HepG2 (cell line): ENCODE measurements around the gene OR10X1. TPM values are rescaled to one million over a fixed set of nuclear protein-coding genes. Genes with fewer than 3 reads are reported as not detected.

Experiments
- ATAC-seq: fragments of 200-7000 bp; cut with Tn5 transposase; 3 replicates; pipeline ENCODE4 v1.9.1; 2020; ENCODE audit warnings: mild to moderate bottlenecking, moderate library complexity
- BruUV-seq: library from RNA; stranded (reverse); fragments of 400-500 nt; replicated peaks from 2 replicates; lab custom pipeline; 2021; lab: Mats Ljungman, UMichigan
- CTCF ChIA-PET: fragments of 300-600 bp; formaldehyde crosslinking; extraction: SDS; loops from one replicate; lab custom pipeline; 2021; ENCODE audit warnings: low total read pairs, inconsistent platforms, low intra/inter-chr PET ratio; lab: Yijun Ruan, JAX
- POLR2A ChIA-PET: fragments of 350-600 bp; sonication (Branson Sonifier 250); formaldehyde crosslinking; loops from one replicate; lab custom pipeline; 2020; ENCODE audit warnings: antibody characterized with exemption, inconsistent platforms; lab: Yijun Ruan, JAX
- DNase-seq: peaks from one replicate; pipeline ENCODE4 v3.0.0-alpha.2; 2015; ENCODE audit warnings: low spot score
- FAIRE-seq: peaks from 3 replicates; lab custom pipeline; 2011; peaks lifted over from hg19 to GRCh38; lab: Jason Lieb, UNC
- H2AFZ ChIP-seq: one replicate; pipeline ENCODE4 v1.6.1; 2011; ENCODE audit warnings: low read length, inconsistent platforms
- H3K27ac ChIP-seq: fragments of 300-600 bp; 3 replicates; pipeline ENCODE4 v1.8.0; 2011; ENCODE audit warnings: mixed run types, mild to moderate bottlenecking, mixed read lengths, low read length, inconsistent platforms; ENCODE audit not compliant: insufficient read depth; ENCODE audit errors: extremely low read length
- H3K27me3 ChIP-seq, 2 experiments: fragments of 200-600 bp in 1 of 2; 2 replicates in 1 of 2; 3 replicates in 1 of 2; pipeline versions ENCODE4 v1.6.0 to v1.8.0; 2011; ENCODE audit warnings: low read length in 2 of 2, mild to moderate bottlenecking in 2 of 2, moderate library complexity in 2 of 2, inconsistent platforms in 1 of 2; ENCODE audit not compliant: insufficient read depth in 2 of 2, control insufficient read depth in 1 of 2
- H3K36me3 ChIP-seq, 2 experiments: fragments of 200-600 bp in 1 of 2; replicated peaks in 1 of 2; 2 replicates in 1 of 2; 3 replicates in 1 of 2; pipeline versions ENCODE4 v1.5.1 to v1.8.0; 2011; ENCODE audit warnings: low read length in 2 of 2, inconsistent platforms in 1 of 2; ENCODE audit not compliant: insufficient read depth in 2 of 2, control insufficient read depth in 1 of 2
- H3K4me1 ChIP-seq: 2 replicates; pipeline ENCODE4 v1.5.1; 2012; ENCODE audit warnings: low read length, inconsistent platforms; ENCODE audit not compliant: insufficient read depth
- H3K4me2 ChIP-seq: 2 replicates; pipeline ENCODE4 v1.6.0; 2011; ENCODE audit warnings: low read depth, low read length, inconsistent platforms
- H3K4me3 ChIP-seq, 3 experiments: fragments of 200-600 bp in 1 of 3; sonication (generic), shearing (Covaris generic) in 1 of 3; replicated peaks in 1 of 3; 2 replicates each; pipeline ENCODE4 v1.5.1; 2011 to 2016; ENCODE audit warnings: low read length in 3 of 3, inconsistent platforms in 2 of 3, low read depth in 2 of 3, mild to moderate bottlenecking in 2 of 3, control low read depth in 1 of 3, mixed read lengths in 1 of 3; ENCODE audit not compliant: insufficient read depth in 1 of 3
- H3K79me2 ChIP-seq: one replicate; pipeline ENCODE4 v1.6.1; 2011; ENCODE audit warnings: low read length, inconsistent platforms; ENCODE audit not compliant: insufficient read depth
- H3K9ac ChIP-seq: 2 replicates; pipeline ENCODE4 v1.6.0; 2011; ENCODE audit warnings: mild to moderate bottlenecking, low read depth, low read length, inconsistent platforms; ENCODE audit not compliant: insufficient read depth
- H3K9me3 ChIP-seq: 2 replicates; pipeline ENCODE4 v1.5.1; 2012; ENCODE audit warnings: mild to moderate bottlenecking, low read length
- H4K20me1 ChIP-seq: 2 replicates; pipeline ENCODE4 v1.6.0; 2011; ENCODE audit warnings: inconsistent platforms, mild to moderate bottlenecking, low read length, moderate library complexity; ENCODE audit not compliant: insufficient read depth
- BCL6 ChIP-seq: IDR thresholded peaks from 2 replicates; pipeline ENCODE4 v1.6.1; 2016; ENCODE audit warnings: missing genetic modification reagents, missing compliant biosample characterization
- CBFB ChIP-seq: sonication (generic); formaldehyde crosslinking; IDR thresholded peaks from 2 replicates; pipeline ENCODE4 v1.4.0; 2020; ENCODE audit warnings: missing genetic modification reagents
- DPF2 ChIP-seq: sonication (generic); formaldehyde crosslinking; IDR thresholded peaks from 2 replicates; pipeline ENCODE4 v1.4.0; 2020; ENCODE audit warnings: mild to moderate bottlenecking, low read depth, missing genetic modification reagents, borderline replicate concordance
- FOSL2 ChIP-seq: sonication (generic); formaldehyde crosslinking; IDR thresholded peaks from 2 replicates; pipeline ENCODE4 v1.4.0; 2020; ENCODE audit warnings: missing genetic modification reagents
- GTF2F1 ChIP-seq: fragments of 150-350 bp; IDR thresholded peaks from 2 replicates; pipeline ENCODE4 v1.6.1; 2014; ENCODE audit warnings: low read length
- HCFC1 ChIP-seq: fragments of 150-350 bp; IDR thresholded peaks from 2 replicates; pipeline ENCODE4 v1.6.1; 2014; ENCODE audit warnings: low read depth, low read length
- HNRNPH1 ChIP-seq: fragments of 200-400 bp; formaldehyde crosslinking; optimal IDR thresholded peaks from 2 replicates; pipeline ENCODE3; 2017; ENCODE audit warnings: mild to moderate bottlenecking, low read depth, low read length
- KMT2A ChIP-seq: sonication (generic); formaldehyde crosslinking; IDR thresholded peaks from 2 replicates; pipeline ENCODE4 v1.4.0; 2020; ENCODE audit warnings: missing genetic modification reagents
- MTA3 ChIP-seq: sonication (generic); formaldehyde crosslinking; IDR thresholded peaks from 2 replicates; pipeline ENCODE4 v1.4.0; 2020; ENCODE audit warnings: missing genetic modification reagents
- NFYB ChIP-seq: sonication (generic); formaldehyde crosslinking; IDR thresholded peaks from 2 replicates; pipeline ENCODE4 v1.4.0; 2020; ENCODE audit warnings: missing genetic modification reagents
- NKX3-1 ChIP-seq: sonication (generic); formaldehyde crosslinking; IDR thresholded peaks from 2 replicates; pipeline ENCODE4 v1.5.0; 2020; ENCODE audit warnings: missing genetic modification reagents
- PBX2 ChIP-seq: IDR thresholded peaks from 2 replicates; pipeline ENCODE4 v1.6.1; 2016; ENCODE audit warnings: control low read depth
- PHB2 ChIP-seq: fragments of 450-650 bp; IDR thresholded peaks from 2 replicates; pipeline ENCODE4 v1.6.1; 2018; ENCODE audit not compliant: partially characterized antibody
- SIN3B ChIP-seq: fragments of 150-350 bp; IDR thresholded peaks from 2 replicates; pipeline ENCODE4 v1.6.1; 2014; ENCODE audit warnings: low read length
- ZBED4 ChIP-seq: sonication (generic); formaldehyde crosslinking; IDR thresholded peaks from 2 replicates; pipeline ENCODE4 v1.4.0; 2020; ENCODE audit warnings: missing genetic modification reagents, borderline replicate concordance
- ZFP37 ChIP-seq: sonication (generic); formaldehyde crosslinking; IDR thresholded peaks from 2 replicates; pipeline ENCODE4 v1.4.0; 2020; ENCODE audit warnings: missing genetic modification reagents, borderline replicate concordance
- ZNF256 ChIP-seq: sonication (generic); formaldehyde crosslinking; conservative IDR thresholded peaks from 2 replicates; pipeline ENCODE4 v1.4.0; 2020; ENCODE audit warnings: missing genetic modification reagents
- ZNF460 ChIP-seq: sonication (generic); formaldehyde crosslinking; IDR thresholded peaks from 2 replicates; pipeline ENCODE4 v1.5.1; 2020; ENCODE audit warnings: missing genetic modification reagents, mild to moderate bottlenecking, borderline replicate concordance
- ZNF724P ChIP-seq: sonication (generic); formaldehyde crosslinking; IDR thresholded peaks from 2 replicates; pipeline ENCODE4 v1.8.0; 2022; ENCODE audit warnings: missing genetic modification reagents, borderline replicate concordance
- ZNF777 ChIP-seq: sonication (generic); formaldehyde crosslinking; IDR thresholded peaks from 2 replicates; pipeline ENCODE4 v1.4.0; 2020; ENCODE audit warnings: missing genetic modification reagents
- WGBS: methylation state at CpG from one replicate; pipeline ENCODE4 v1.1.6; 2017; ENCODE audit warnings: low lambda C conversion rate; 5-methylcytosine and 5-hydroxymethylcytosine counted together
- in situ Hi-C: cut with HindIII; loops from 2 replicates; pipeline ENCODE4 v1.10.0; 2017; ENCODE audit warnings: low pct_unique_long_range_greater_than_20kb; ENCODE audit not compliant: extremely low pct_ligation_motif_present
- intact Hi-C: fragments of 100-400 bp; cut with micrococcal nuclease; formaldehyde crosslinking; loops from one replicate; pipeline ENCODE4 v1.10.0; 2022; ENCODE audit not compliant: unreplicated experiment
- polyA plus RNA-seq, 8 experiments: library from polyadenylated mRNA; depleted of rRNA in 3 of 8; stranded (reverse) in 7 of 8; unstranded in 1 of 8; fragments of >200 nt; fragmentation: Illumina TruSeq in 4 of 8; extraction: Trizol in 4 of 8; gene quantifications; 2 replicates each; pipeline versions ENCODE4 v1.2.1 to v1.2.3, GENCODE V29; 2011 to 2016; ENCODE audit warnings: low read depth in 4 of 8, missing spikeins in 1 of 8, mixed read lengths in 1 of 8; ENCODE audit not compliant: insufficient read depth in 1 of 8
- total RNA-seq, 5 experiments: library from RNA; depleted of rRNA; stranded (reverse); fragments of >200 nt; fragmentation: Illumina TruSeq; extraction: Trizol; gene quantifications; 2 replicates each; pipeline ENCODE4 v1.2.3, GENCODE V29; 2016; ENCODE audit warnings: low read depth in 1 of 5

The OR10X1 gene
- total and polyA plus RNA-seq, 2 of the 13 experiments (the other 11 are each of a cell fraction or from before 2014, with no cell fraction given) = not detected

GRCh38 chr1:158586942-158587341 is 7.2 kb upstream of the OR10X1 start:
- BruUV-seq = no TSS peak
- in situ Hi-C loops = no loop called here
- no peaks in the 10 kb centered on the region for H3K79me2 ChIP-seq

GRCh38 chr1:158583962-158584361 is 4.3 kb upstream of the OR10X1 start:
- POLR2A ChIA-PET = no interaction called here
- no peaks in the 10 kb centered on the region for H3K4me1 ChIP-seq
- no peaks in the 10 kb centered on the region for H3K27me3 ChIP-seq
- H3K9me3 ChIP-seq = peaks cover 75% of the 10 kb centered on the region
- no peak overlapping the region for H3K27ac ChIP-seq
- H3K36me3 ChIP-seq = no peaks in the 10 kb centered on the region
- FAIRE-seq (no peak), DNase-seq (no peak), ATAC-seq (no peak)
- WGBS = 14% methylated on average over 4 of the region's 4 CpGs
- in situ Hi-C loops = no loop called here
- intact Hi-C loops = no loop called here
- H3K9ac ChIP-seq = no peak overlapping the region
- no peaks in the 10 kb centered on the region for H3K79me2 ChIP-seq
- no peaks in the 10 kb centered on the region for H4K20me1 ChIP-seq
- CTCF ChIA-PET = no interaction called here
- no peak overlapping the region for H3K4me2 ChIP-seq
- H2AFZ ChIP-seq = no peak overlapping the region
- BruUV-seq = no TSS peak
- H3K4me3 ChIP-seq = no peak overlapping the region
- no peak for TF ChIP-seq SIN3B
- no peak for TF ChIP-seq CBFB (CRISPR knock-in tag)
- no peak for TF ChIP-seq ZBED4 (CRISPR knock-in tag)
- TF ChIP-seq ZNF256 = no peak
- TF ChIP-seq ZNF724P = no peak
- TF ChIP-seq ZNF460 (CRISPR knock-in tag) = no peak
- TF ChIP-seq FOSL2 (CRISPR knock-in tag) = no peak
- no peak for TF ChIP-seq PBX2 (CRISPR knock-in tag)
- no peak for TF ChIP-seq HNRNPH1
- no peak for TF ChIP-seq GTF2F1
- no peak for TF ChIP-seq ZFP37 (CRISPR knock-in tag)
- no peak for TF ChIP-seq BCL6
- no peak for TF ChIP-seq MTA3 (CRISPR knock-in tag)
- no peak for TF ChIP-seq DPF2 (CRISPR knock-in tag)
- TF ChIP-seq PHB2 = no peak

More at GRCh38 chr1:158586942-158587341, 7.2 kb upstream of the OR10X1 start:
- intact Hi-C loops = no loop called here
- ChIA-PET CTCF (no interaction called here), POLR2A (no interaction called here)
- H3K36me3 ChIP-seq = no peaks in the 10 kb centered on the region
- H3K4me1 ChIP-seq = no peaks in the 10 kb centered on the region
- no peaks in the 10 kb centered on the region for H3K27me3 ChIP-seq
- H4K20me1 ChIP-seq = no peaks in the 10 kb centered on the region
- no peak overlapping the region for H2AFZ ChIP-seq
- no peak overlapping the region for H3K4me3 ChIP-seq
- WGBS = 11% methylated on average over 1 of the region's 1 CpG
- ATAC-seq (no peak), DNase-seq (no peak), FAIRE-seq (no peak)
- no peak for TF ChIP-seq NFYB (CRISPR knock-in tag)
- no peak for TF ChIP-seq HCFC1
- no peak for TF ChIP-seq KMT2A (CRISPR knock-in tag)
- TF ChIP-seq NKX3-1 (CRISPR knock-in tag) = no peak
- no peak for TF ChIP-seq ZNF777 (CRISPR knock-in tag)
- H3K9ac ChIP-seq = no peak overlapping the region
- H3K27ac ChIP-seq = no peak overlapping the region
- H3K4me2 ChIP-seq = no peak overlapping the region
- H3K9me3 ChIP-seq = peaks cover 70% of the 10 kb centered on the region
